Neural cell (in vitro differentiated cells): ENCODE results near the gene DDTL. TPM values are rescaled to one million over a fixed set of nuclear protein-coding genes. Genes with fewer than 3 reads are reported as not detected.
"Not testable (repeated sequence)": the region's sequence is repeated elsewhere in the genome, so short reads cannot be mapped to it uniquely, and the experiment has no call there.

Experiments
- H2AFZ ChIP-seq: fragments of 200-600, 300-800 bp; sonication (generic), shearing (Covaris generic); 2 replicates; pipeline ENCODE4 v1.6.0; 2014; ENCODE audit warnings: low read depth, mild to moderate bottlenecking, antibody characterized with exemption, low read length, moderate library complexity
- H3F3A ChIP-seq: fragments of 200-600 bp; shearing (Covaris generic); 2 replicates; pipeline ENCODE4 v1.6.1; 2016; ENCODE audit warnings: mild to moderate bottlenecking, moderate library complexity, mixed read lengths, antibody characterized with exemption, low read length; ENCODE audit not compliant: insufficient read depth, poor library complexity, severe bottlenecking
- H3K27ac ChIP-seq: fragments of 200-600, 300-800 bp; sonication (generic), shearing (Covaris generic); 2 replicates; pipeline ENCODE4 v1.5.1; 2014; ENCODE audit warnings: mild to moderate bottlenecking, low read length, moderate library complexity
- H3K27me3 ChIP-seq: fragments of 300-800, 200-600 bp; sonication (generic), shearing (Covaris generic); 2 replicates; pipeline ENCODE4 v1.6.0; 2014; ENCODE audit warnings: mild to moderate bottlenecking, low read depth, low read length, moderate library complexity; ENCODE audit not compliant: insufficient read depth
- H3K36me3 ChIP-seq: fragments of 300-800, 200-600 bp; sonication (generic), shearing (Covaris generic); 2 replicates; pipeline ENCODE4 v1.5.1; 2014; ENCODE audit warnings: mild to moderate bottlenecking, antibody characterized with exemption, low read length, moderate library complexity; ENCODE audit not compliant: insufficient read depth
- H3K4me2 ChIP-seq: fragments of 300-800, 200-600 bp; sonication (generic), shearing (Covaris generic); 2 replicates; pipeline ENCODE4 v1.6.0; 2014; ENCODE audit warnings: mild to moderate bottlenecking, low read length
- H3K4me3 ChIP-seq: fragments of 300-800, 200-600 bp; sonication (generic), shearing (Covaris generic); 2 replicates; pipeline ENCODE4 v1.5.1; 2014; ENCODE audit warnings: mild to moderate bottlenecking, low read length, moderate library complexity
- H3K79me2 ChIP-seq: fragments of 200-600 bp; shearing (Covaris generic); replicated peaks from 2 replicates; pipeline ENCODE4 v1.6.0; 2014; ENCODE audit warnings: mild to moderate bottlenecking, low read length, moderate library complexity; ENCODE audit not compliant: insufficient read depth
- H3K9ac ChIP-seq: fragments of 300-800, 200-600 bp; sonication (generic), shearing (Covaris generic); 2 replicates; pipeline ENCODE4 v1.6.1; 2016; ENCODE audit warnings: mild to moderate bottlenecking, low read length, mixed read lengths
- H3K9me2 ChIP-seq: fragments of 200-600 bp; shearing (Covaris generic); 2 replicates; pipeline ENCODE4 v1.6.1; 2016; ENCODE audit warnings: mild to moderate bottlenecking, low read length, mixed read lengths; ENCODE audit not compliant: insufficient read depth
- H3K9me3 ChIP-seq: fragments of 200-600, 300-800 bp; sonication (generic), shearing (Covaris generic); 2 replicates; pipeline ENCODE4 v1.6.1; 2016; ENCODE audit warnings: mild to moderate bottlenecking, mixed run types, low read length, moderate library complexity, mixed read lengths
- H4K20me1 ChIP-seq: fragments of 200-600 bp; shearing (Covaris generic); 2 replicates; pipeline ENCODE4 v1.6.1; 2016; ENCODE audit warnings: mild to moderate bottlenecking, mixed run types; ENCODE audit not compliant: insufficient read depth
- EP300 ChIP-seq: fragments of 450-650 bp; conservative IDR thresholded peaks from 2 replicates; pipeline ENCODE4 v1.6.1; 2014; ENCODE audit warnings: antibody characterized with exemption, mild to moderate bottlenecking, moderate library complexity; ENCODE audit not compliant: poor library complexity, severe bottlenecking
- MXI1 ChIP-seq: fragments of 450-650 bp; conservative IDR thresholded peaks from 2 replicates; pipeline ENCODE4 v1.6.1; 2014; ENCODE audit warnings: antibody characterized with exemption, mild to moderate bottlenecking; ENCODE audit not compliant: poor library complexity, severe bottlenecking
- RAD21 ChIP-seq: fragments of 450-650 bp; conservative IDR thresholded peaks from 2 replicates; pipeline ENCODE4 v1.6.1; 2014; ENCODE audit warnings: antibody characterized with exemption, mild to moderate bottlenecking, moderate library complexity
- SMC3 ChIP-seq: fragments of 450-650 bp; conservative IDR thresholded peaks from 2 replicates; pipeline ENCODE4 v1.6.1; 2014; ENCODE audit warnings: antibody characterized with exemption, mild to moderate bottlenecking, moderate library complexity; ENCODE audit not compliant: poor library complexity
- polyA plus RNA-seq: library from polyadenylated mRNA; depleted of rRNA; stranded (reverse); fragments of >200 nt; gene quantifications from 2 replicates; pipeline ENCODE4 v1.2.3, GENCODE V29; 2014
- TF ChIP-seq, protein P1 (sequence below): IDR thresholded peaks from 2 replicates; pipeline ENCODE4 v1.6.1; 2012; ENCODE audit warnings: borderline replicate concordance

DDTL gene
- polyA plus RNA-seq, 1 donor from 2014 or later: 0.31 TPM

GRCh38 chr22:23989583-23990244 lies 23.0 kb downstream of the DDTL start:
- not testable (repeated sequence) for H3K79me2 ChIP-seq, H3K27ac ChIP-seq, H3K36me3 ChIP-seq, H3K9me3 ChIP-seq, H3K9ac ChIP-seq, H3F3A ChIP-seq, H4K20me1 ChIP-seq, H3K4me3 ChIP-seq, H3K27me3 ChIP-seq, H3K4me2 ChIP-seq, H2AFZ ChIP-seq, H3K9me2 ChIP-seq

DNA sequence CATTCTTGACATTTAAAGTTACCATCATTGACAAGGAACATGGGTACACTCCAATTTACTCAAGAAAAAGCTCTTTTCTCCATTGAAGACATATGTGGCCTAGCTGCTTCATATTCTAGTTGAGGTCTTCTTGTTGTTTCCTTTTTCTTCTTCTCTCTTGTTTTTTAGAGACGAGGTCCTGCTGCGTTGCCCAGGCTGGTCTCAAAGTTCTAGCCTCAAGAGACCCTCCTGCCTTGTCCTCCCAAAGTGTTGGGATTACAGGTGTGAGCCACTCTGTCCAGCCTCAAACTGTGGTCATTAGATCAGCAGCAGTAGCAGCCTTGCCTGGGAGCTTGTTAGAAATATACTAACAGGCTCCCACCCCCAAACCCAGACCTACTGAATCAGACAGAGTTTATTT lies 26.4 kb downstream of the DDTL start:
- H3K9ac ChIP-seq, H3K4me3 ChIP-seq, H3K4me2 ChIP-seq, H3K27me3 ChIP-seq, H4K20me1 ChIP-seq, H3F3A ChIP-seq, H3K9me2 ChIP-seq, H3K36me3 ChIP-seq, H3K27ac ChIP-seq, H3K9me3 ChIP-seq, H2AFZ ChIP-seq, H3K79me2 ChIP-seq: not testable (repeated sequence)

- not testable (repeated sequence) for H3K9ac ChIP-seq, H3K27ac ChIP-seq, H4K20me1 ChIP-seq, H3F3A ChIP-seq, H3K79me2 ChIP-seq, H3K9me3 ChIP-seq, H3K9me2 ChIP-seq, H3K4me3 ChIP-seq, H2AFZ ChIP-seq, H3K27me3 ChIP-seq, H3K4me2 ChIP-seq, H3K36me3 ChIP-seq
Observed at GRCh38 chr22:23993581-23994177, 27.0 kb downstream of the DDTL start.

DNA sequence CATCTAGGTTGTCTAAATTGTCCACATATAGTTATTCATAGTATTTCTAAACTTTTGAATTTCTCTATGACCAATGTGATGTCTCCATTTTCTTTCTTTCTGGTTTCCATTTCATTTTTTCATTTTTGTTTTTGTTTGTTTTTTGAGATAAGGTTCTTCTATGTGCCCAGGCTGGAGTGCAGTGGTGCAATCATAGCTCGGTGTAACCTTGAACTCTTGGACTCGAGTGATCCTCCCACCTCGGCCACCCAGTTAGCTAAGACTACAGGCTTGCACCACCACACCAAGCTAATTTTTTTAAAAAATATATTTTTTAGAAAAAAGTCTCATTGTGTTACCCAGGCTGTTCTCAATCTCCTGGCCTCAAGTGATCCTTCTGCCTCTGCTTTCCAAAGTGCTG lies 30.4 kb downstream of the DDTL start:
- no peaks in the 10 kb centered on the region for H3K9me2 ChIP-seq
- TF ChIP-seq MXI1: no peak
- TF ChIP-seq SMC3: no peak
- TF ChIP-seq, protein P1, sequence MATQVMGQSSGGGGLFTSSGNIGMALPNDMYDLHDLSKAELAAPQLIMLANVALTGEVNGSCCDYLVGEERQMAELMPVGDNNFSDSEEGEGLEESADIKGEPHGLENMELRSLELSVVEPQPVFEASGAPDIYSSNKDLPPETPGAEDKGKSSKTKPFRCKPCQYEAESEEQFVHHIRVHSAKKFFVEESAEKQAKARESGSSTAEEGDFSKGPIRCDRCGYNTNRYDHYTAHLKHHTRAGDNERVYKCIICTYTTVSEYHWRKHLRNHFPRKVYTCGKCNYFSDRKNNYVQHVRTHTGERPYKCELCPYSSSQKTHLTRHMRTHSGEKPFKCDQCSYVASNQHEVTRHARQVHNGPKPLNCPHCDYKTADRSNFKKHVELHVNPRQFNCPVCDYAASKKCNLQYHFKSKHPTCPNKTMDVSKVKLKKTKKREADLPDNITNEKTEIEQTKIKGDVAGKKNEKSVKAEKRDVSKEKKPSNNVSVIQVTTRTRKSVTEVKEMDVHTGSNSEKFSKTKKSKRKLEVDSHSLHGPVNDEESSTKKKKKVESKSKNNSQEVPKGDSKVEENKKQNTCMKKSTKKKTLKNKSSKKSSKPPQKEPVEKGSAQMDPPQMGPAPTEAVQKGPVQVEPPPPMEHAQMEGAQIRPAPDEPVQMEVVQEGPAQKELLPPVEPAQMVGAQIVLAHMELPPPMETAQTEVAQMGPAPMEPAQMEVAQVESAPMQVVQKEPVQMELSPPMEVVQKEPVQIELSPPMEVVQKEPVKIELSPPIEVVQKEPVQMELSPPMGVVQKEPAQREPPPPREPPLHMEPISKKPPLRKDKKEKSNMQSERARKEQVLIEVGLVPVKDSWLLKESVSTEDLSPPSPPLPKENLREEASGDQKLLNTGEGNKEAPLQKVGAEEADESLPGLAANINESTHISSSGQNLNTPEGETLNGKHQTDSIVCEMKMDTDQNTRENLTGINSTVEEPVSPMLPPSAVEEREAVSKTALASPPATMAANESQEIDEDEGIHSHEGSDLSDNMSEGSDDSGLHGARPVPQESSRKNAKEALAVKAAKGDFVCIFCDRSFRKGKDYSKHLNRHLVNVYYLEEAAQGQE: no peak
- TF ChIP-seq RAD21: no peak
- TF ChIP-seq EP300: no peak

DNA sequence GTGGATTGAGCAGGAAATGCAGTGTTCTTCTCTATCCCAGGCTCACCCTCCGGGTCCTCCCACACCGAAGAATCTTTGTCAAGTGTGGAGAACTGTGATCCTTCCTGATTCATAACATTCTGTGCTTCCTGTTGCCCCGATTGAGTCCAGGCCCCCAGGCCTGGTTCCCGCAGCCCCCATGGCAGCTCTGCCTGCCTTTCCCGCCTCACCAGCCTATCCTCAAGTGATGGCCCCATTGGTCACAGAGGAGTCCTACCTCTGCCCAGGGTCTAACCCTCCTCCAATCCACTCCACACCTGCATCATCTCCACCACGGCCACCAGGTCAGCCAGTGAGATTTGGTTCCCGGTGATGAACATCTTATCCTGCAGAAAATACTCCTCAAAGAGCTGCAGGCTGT lies 33.1 kb downstream of the DDTL start:
- not testable (repeated sequence) for H4K20me1 ChIP-seq, H2AFZ ChIP-seq, H3K36me3 ChIP-seq, H3K27ac ChIP-seq, H3K9me2 ChIP-seq, H3K4me2 ChIP-seq, H3K9me3 ChIP-seq, H3F3A ChIP-seq, H3K79me2 ChIP-seq, H3K27me3 ChIP-seq, H3K4me3 ChIP-seq, H3K9ac ChIP-seq

More for the DNA sequence above, 30.4 kb downstream of the DDTL start:
- Histone ChIP-seq H3K27me3 (no peaks in the 10 kb centered on the region), H3K27ac (no peak overlapping the region), H4K20me1 (no peaks in the 10 kb centered on the region), H3K79me2 (no peaks in the 10 kb centered on the region), H2AFZ (no peak overlapping the region), H3K9ac (no peak overlapping the region), H3K36me3 (no peaks in the 10 kb centered on the region), H3K9me3 (no peaks in the 10 kb centered on the region), H3K4me2 (no peak overlapping the region), H3F3A (no peaks in the 10 kb centered on the region), H3K4me3 (no peak overlapping the region)
